Endothelial cell of umbilical vein (primary cell): ENCODE measurements around the gene ADPGK. TPM values are rescaled to one million over a fixed set of nuclear protein-coding genes. Genes with fewer than 3 reads are reported as not detected.

Source experiments
- BruUV-seq: library from RNA; stranded (reverse); fragments of 400-500 nt; replicated peaks from 2 replicates; lab custom pipeline; 2021; lab: Mats Ljungman, UMichigan
- CTCF ChIA-PET: fragments of 300-600, 350-600 bp; sonication (Branson Sonifier 250); formaldehyde crosslinking; loops from one replicate; lab custom pipeline; 2021; ENCODE audit warnings: antibody characterized with exemption, inconsistent platforms; lab: Charles Lee
- POLR2A ChIA-PET: fragments of 300-600, 350-600 bp; sonication (Branson Sonifier 250); formaldehyde crosslinking; loops from one replicate; lab custom pipeline; 2021; ENCODE audit warnings: antibody characterized with exemption, inconsistent platforms; lab: Charles Lee
- DNase-seq: peaks from one replicate; pipeline ENCODE4 v3.0.0-alpha.2; 2011; ENCODE audit warnings: low read depth, low spot score
- FAIRE-seq: peaks from 2 replicates; lab custom pipeline; 2011; peaks lifted over from hg19 to GRCh38; lab: Jason Lieb, UNC
- H2AFZ ChIP-seq: 2 replicates; pipeline ENCODE4 v1.6.0; 2012; ENCODE audit warnings: low read depth, low read length, control low read depth, inconsistent platforms
- H3K27ac ChIP-seq: 2 replicates; pipeline ENCODE4 v1.5.1; 2011; ENCODE audit warnings: low read depth, mild to moderate bottlenecking, control low read depth, low read length, moderate library complexity; ENCODE audit not compliant: insufficient read depth
- H3K27me3 ChIP-seq, 2 experiments: 2 replicates each; pipeline versions ENCODE4 v1.6.0 to v1.6.1; 2011; ENCODE audit warnings: low read length in 2 of 2, mixed read lengths in 1 of 2; ENCODE audit not compliant: control insufficient read depth in 2 of 2, insufficient read depth in 2 of 2
- H3K36me3 ChIP-seq, 2 experiments: 2 replicates in 1 of 2; 3 replicates in 1 of 2; pipeline ENCODE4 v1.5.1; 2011; ENCODE audit warnings: low read length in 2 of 2, mild to moderate bottlenecking in 1 of 2, moderate library complexity in 1 of 2; ENCODE audit not compliant: control insufficient read depth in 2 of 2, insufficient read depth in 2 of 2; ENCODE audit errors: extremely low read depth in 1 of 2
- H3K4me1 ChIP-seq: 3 replicates; pipeline ENCODE4 v1.5.1; 2011; ENCODE audit warnings: mild to moderate bottlenecking, low read length; ENCODE audit not compliant: control insufficient read depth, insufficient read depth; ENCODE audit errors: extremely low read depth
- H3K4me2 ChIP-seq: 2 replicates; pipeline ENCODE4 v1.6.1; 2011; ENCODE audit warnings: low read length, control low read depth, mixed read lengths; ENCODE audit not compliant: insufficient read depth
- H3K4me3 ChIP-seq, 3 experiments: fragments of 200-600 bp in 1 of 3; sonication (generic), shearing (Covaris generic) in 1 of 3; replicated peaks in 1 of 3; 2 replicates each; pipeline ENCODE4 v1.5.1; 2011 to 2016; ENCODE audit warnings: control low read depth in 3 of 3, low read length in 3 of 3, mild to moderate bottlenecking in 2 of 3, inconsistent platforms in 1 of 3, low read depth in 1 of 3, moderate library complexity in 1 of 3; ENCODE audit not compliant: insufficient read depth in 1 of 3
- H3K79me2 ChIP-seq: 2 replicates; pipeline ENCODE4 v1.6.0; 2012; ENCODE audit warnings: low read length, inconsistent platforms; ENCODE audit not compliant: control insufficient read depth, insufficient read depth
- H3K9ac ChIP-seq: replicated peaks from 2 replicates; pipeline ENCODE3; 2011; ENCODE audit warnings: low read length, control low read depth; ENCODE audit not compliant: insufficient read depth; ENCODE audit errors: extremely low read depth
- H3K9me1 ChIP-seq: replicated peaks from 3 replicates; pipeline ENCODE4 v1.6.0; 2011; ENCODE audit warnings: mild to moderate bottlenecking, low read length; ENCODE audit not compliant: control insufficient read depth, insufficient read depth; ENCODE audit errors: extremely low read depth
- H3K9me3 ChIP-seq: replicated peaks from 2 replicates; pipeline ENCODE4 v1.5.1; 2012; ENCODE audit warnings: low read length, inconsistent platforms; ENCODE audit not compliant: control insufficient read depth, insufficient read depth
- H4K20me1 ChIP-seq: replicated peaks from 2 replicates; pipeline ENCODE3; 2011; ENCODE audit warnings: mild to moderate bottlenecking, low read length; ENCODE audit not compliant: control insufficient read depth, insufficient read depth; ENCODE audit errors: extremely low read depth
- FOS ChIP-seq: IDR thresholded peaks from 2 replicates; pipeline ENCODE4 v1.6.1; 2011; ENCODE audit warnings: mild to moderate bottlenecking, low read length, moderate library complexity, borderline replicate concordance; ENCODE audit not compliant: insufficient read depth
- JUN ChIP-seq: IDR thresholded peaks from 2 replicates; pipeline ENCODE4 v1.6.1; 2011; ENCODE audit warnings: borderline replicate concordance, low read depth; ENCODE audit not compliant: insufficient read length, insufficient read depth
- MAX ChIP-seq: IDR thresholded peaks from 2 replicates; pipeline ENCODE4 v1.6.1; 2011; ENCODE audit not compliant: insufficient read depth, insufficient read length
- dilution Hi-C: fragments of 300-500 bp; cut with MboI; formaldehyde crosslinking; loops from one replicate; pipeline ENCODE4 v1.15.0; 2019; ENCODE audit warnings: low sequenced_read_pairs; ENCODE audit not compliant: extremely low pct_ligation_motif_present
- intact Hi-C: fragments of 100-400 bp; cut with micrococcal nuclease; formaldehyde crosslinking; loops from one replicate; pipeline ENCODE4 v1.10.0; 2022
- polyA plus RNA-seq, 4 experiments: library from polyadenylated mRNA; depleted of rRNA in 3 of 4; stranded (reverse) in 3 of 4; unstranded in 1 of 4; fragments of >200 nt; gene quantifications; 2 replicates each; pipeline versions ENCODE4 v1.2.1 to v1.2.3, GENCODE V29; 2011 to 2012; ENCODE audit warnings: missing spikeins in 1 of 4
- total RNA-seq: library from RNA; stranded (reverse); gene quantifications from 2 replicates; pipeline ENCODE4 v1.2.3, GENCODE V29; 2021

Gene ADPGK
- total and polyA plus RNA-seq, 2 donors (not counting 3 experiments of a cell fraction or from before 2014, with no cell fraction given) = 51.0 to 57.1 TPM

- no peaks in the 10 kb centered on the region for H3K79me2 ChIP-seq
- H4K20me1 ChIP-seq = no peaks in the 10 kb centered on the region
- FAIRE-seq (no peak), DNase-seq (no peak)
- no peak overlapping the region for H3K9ac ChIP-seq
- H3K9me3 ChIP-seq = no peaks in the 10 kb centered on the region
- H3K4me1 ChIP-seq = peaks cover 11% of the 10 kb centered on the region
- H2AFZ ChIP-seq = no peak overlapping the region
- CTCF ChIA-PET = no interaction called here
- intact Hi-C loops = no loop called here
- H3K36me3 ChIP-seq = peaks cover 0 to 3% of the 10 kb centered on the region in 2 experiments
- no peak for TF ChIP-seq FOS
- no peak for TF ChIP-seq JUN
- no peak overlapping the region for H3K4me3 ChIP-seq
- H3K27me3 ChIP-seq = no peaks in the 10 kb centered on the region
- dilution Hi-C loops = no loop called here
- H3K4me2 ChIP-seq = no peak overlapping the region
- POLR2A ChIA-PET = no interaction called here
- H3K27ac ChIP-seq = no peak overlapping the region
- H3K9me1 ChIP-seq = no peaks in the 10 kb centered on the region
- BruUV-seq = no TSS peak
Observed at GRCh38 chr15:72760590-72761260, 22.8 kb downstream of the ADPGK start.

- Histone ChIP-seq H3K79me2 (no peaks in the 10 kb centered on the region), H3K4me3 (no peak overlapping the region), H3K9ac (no peak overlapping the region), H4K20me1 (no peaks in the 10 kb centered on the region), H3K4me2 (no peak overlapping the region), H3K27me3 (no peaks in the 10 kb centered on the region), H3K36me3 (peaks cover 0 to 10% of the 10 kb centered on the region in 2 experiments), H3K4me1 (peaks cover 11% of the 10 kb centered on the region), H3K9me3 (no peaks in the 10 kb centered on the region), H2AFZ (no peak overlapping the region), H3K9me1 (no peaks in the 10 kb centered on the region), H3K27ac (peak overlapping the region; percentile 67)
- DNase-seq = peak; percentile 68
- intact Hi-C loops (no loop called here), dilution Hi-C loops (no loop called here)
- ChIA-PET CTCF (interaction anchor here (0.8 kb wide), 2 partner anchors 36 to 72 kb away, joined by 3 to 5 read pairs; partner anchors contain the start of genes BBS4 and HIGD2B), POLR2A (no interaction called here)
- TF ChIP-seq MAX (no peak), FOS (peak; percentile 51)
- FAIRE-seq = peak; percentile 84
- BruUV-seq = no TSS peak
Observed at GRCh38 chr15:72758182-72758581, 25.4 kb downstream of the ADPGK start.
